T-helper 17 cell (primary cell): Measurements from ENCODE around the gene MACROD2. TPM values are rescaled to one million over a fixed set of nuclear protein-coding genes. Genes with fewer than 3 reads are reported as not detected.

Experiments used
- ATAC-seq: fragments of 150-1000 bp; cut with Tn5 transposase; 2 replicates; pipeline ENCODE4 v1.10.0; 2021; ENCODE audit warnings: mild to moderate bottlenecking, moderate library complexity
- DNase-seq, 3 donors: peaks; one replicate each; pipeline versions ENCODE4 v3.0.0 to v3.0.0-alpha.2; 2020 to 2021
- H3K9me3 ChIP-seq: one replicate; pipeline ENCODE4 v1.7.0; 2013; ENCODE audit warnings: low read length, mild to moderate bottlenecking; ENCODE audit not compliant: control insufficient read depth, poor library complexity, severe bottlenecking
- H3K27ac Mint-ChIP-seq: one replicate; pipeline ENCODE4 v1.8.0; 2022; ENCODE audit warnings: mild to moderate bottlenecking, moderate library complexity, mixed read lengths
- H3K27me3 Mint-ChIP-seq: one replicate; pipeline ENCODE4 v1.8.0; 2022; ENCODE audit warnings: mixed read lengths
- H3K36me3 Mint-ChIP-seq: one replicate; pipeline ENCODE4 v1.8.0; 2022; ENCODE audit warnings: low read depth, mixed read lengths
- H3K4me1 Mint-ChIP-seq: one replicate; pipeline ENCODE4 v1.8.0; 2022; ENCODE audit warnings: mild to moderate bottlenecking, mixed read lengths
- H3K4me3 Mint-ChIP-seq: one replicate; pipeline ENCODE4 v1.8.0; 2022; ENCODE audit warnings: mild to moderate bottlenecking, moderate library complexity, mixed read lengths
- total RNA-seq, 4 donors: library from RNA in 2 of 4; stranded (reverse) in 2 of 4; gene quantifications; one replicate each; pipeline ENCODE4 v1.2.3 and lab custom pipeline; 2022 to 2026

The MACROD2 gene
- total RNA-seq, 2 donors from 2014 or later: 0.85 TPM; not detected in 1

DNA sequence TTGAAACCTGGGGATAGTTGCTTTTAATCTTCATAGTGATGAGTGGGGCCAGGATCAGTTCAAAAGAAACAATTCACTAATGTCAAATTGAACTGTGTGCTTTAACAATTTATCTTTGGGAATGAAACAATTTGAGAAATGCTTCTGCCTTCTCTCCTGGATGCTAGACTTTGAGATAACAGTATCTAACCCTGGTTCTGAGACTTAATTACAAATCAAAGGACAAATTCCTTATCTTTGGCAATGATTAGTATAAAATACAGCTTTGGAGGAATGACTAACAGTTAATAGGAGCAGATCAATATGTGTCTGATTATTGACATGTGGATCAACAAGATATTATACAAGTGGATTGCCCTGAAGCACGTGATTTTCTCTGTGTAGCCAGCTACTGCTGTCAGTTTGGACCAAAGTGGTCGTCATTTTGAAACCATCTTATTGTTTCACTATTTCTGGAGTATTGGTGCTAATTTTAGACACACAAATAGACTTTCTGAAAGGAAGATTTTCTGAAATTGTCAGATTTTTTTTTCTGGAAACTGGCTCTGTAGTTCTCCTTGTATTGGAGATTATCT, 348.3 kb downstream of the MACROD2 start:
- no peak for ATAC-seq
- Mint-ChIP-seq H3K36me3 (no peaks in the 10 kb centered on the region), H3K4me3 (no peak overlapping the region), H3K27me3 (no peaks in the 10 kb centered on the region), H3K4me1 (no peaks in the 10 kb centered on the region), H3K27ac (no peak overlapping the region)
- no peaks in the 10 kb centered on the region for H3K9me3 ChIP-seq
- DNase-seq: no peak

DNA sequence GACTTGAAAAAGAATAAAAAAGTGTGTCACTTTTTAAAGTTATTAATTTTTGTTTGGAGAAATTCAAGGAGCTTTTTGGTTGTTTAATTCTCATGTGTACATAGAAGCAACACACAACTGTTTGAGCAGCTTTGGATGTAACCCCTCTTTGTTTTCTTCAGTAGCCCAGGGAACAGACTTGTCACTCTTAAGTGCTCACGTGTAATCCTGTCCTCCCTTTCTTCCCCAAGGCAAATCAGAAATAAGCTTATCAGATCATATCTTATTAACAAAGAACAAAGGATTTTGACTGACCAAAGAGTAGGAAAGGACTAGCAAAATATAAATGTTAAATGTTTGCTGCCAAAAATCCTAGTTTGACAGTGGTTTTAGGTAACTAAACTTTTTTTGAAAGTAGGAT, 349.4 kb downstream of the MACROD2 start:
- H3K4me1 Mint-ChIP-seq: no peaks in the 10 kb centered on the region
- H3K4me3 Mint-ChIP-seq: no peak overlapping the region
- H3K27me3 Mint-ChIP-seq: no peaks in the 10 kb centered on the region
- no peaks in the 10 kb centered on the region for H3K9me3 ChIP-seq
- no peak for DNase-seq
- H3K36me3 Mint-ChIP-seq: no peaks in the 10 kb centered on the region
- H3K27ac Mint-ChIP-seq: no peak overlapping the region
- no peak for ATAC-seq

DNA sequence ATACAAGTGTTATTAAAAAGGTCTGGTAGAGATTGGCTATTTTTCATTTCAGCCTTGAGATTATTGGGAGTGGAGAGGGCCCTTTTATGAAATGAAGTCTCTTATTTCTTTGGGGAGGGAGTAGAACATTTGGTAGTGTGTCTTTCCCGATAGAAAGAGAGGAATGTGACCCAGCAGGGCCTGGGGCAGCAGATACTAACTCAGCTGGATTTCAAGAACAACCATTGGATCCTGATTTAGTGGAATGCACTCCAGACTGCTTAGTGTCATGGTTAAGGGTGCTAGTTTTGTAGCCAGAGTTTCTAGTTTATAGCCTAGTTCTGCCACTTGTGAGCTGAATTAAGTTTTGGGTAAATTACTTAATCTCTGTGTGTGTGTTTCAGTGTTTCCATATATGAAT, 360.5 kb downstream of the MACROD2 start:
- H3K27ac Mint-ChIP-seq: no peak overlapping the region
- H3K4me1 Mint-ChIP-seq: no peaks in the 10 kb centered on the region
- no peaks in the 10 kb centered on the region for H3K36me3 Mint-ChIP-seq
- no peak for ATAC-seq
- no peaks in the 10 kb centered on the region for H3K27me3 Mint-ChIP-seq
- H3K9me3 ChIP-seq: no peaks in the 10 kb centered on the region
- no peak overlapping the region for H3K4me3 Mint-ChIP-seq
- no peak for DNase-seq

DNA sequence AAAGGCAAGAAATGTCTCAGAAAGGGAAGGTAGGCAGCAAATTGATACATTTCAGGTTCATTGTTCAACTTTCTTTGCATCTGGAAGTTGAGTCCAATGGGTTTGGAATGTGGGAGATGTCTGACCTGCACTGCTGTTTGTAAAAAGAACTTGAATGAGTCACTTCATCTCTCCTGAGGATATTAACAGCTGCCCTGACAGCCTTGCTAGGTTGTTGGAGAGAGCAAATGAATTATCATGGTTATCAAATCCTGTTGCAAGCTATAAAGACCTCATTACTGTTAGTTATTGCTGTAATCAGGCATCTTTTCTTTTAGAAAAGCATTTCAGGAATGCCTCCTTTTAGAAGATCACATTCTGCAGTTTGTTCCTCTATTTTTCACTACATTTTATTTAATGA, 365.1 kb downstream of the MACROD2 start:
- H3K36me3 Mint-ChIP-seq: no peaks in the 10 kb centered on the region
- no peaks in the 10 kb centered on the region for H3K27me3 Mint-ChIP-seq
- H3K4me3 Mint-ChIP-seq: no peak overlapping the region
- ATAC-seq (no peak), DNase-seq (no peak)
- no peaks in the 10 kb centered on the region for H3K9me3 ChIP-seq
- H3K4me1 Mint-ChIP-seq: no peaks in the 10 kb centered on the region
- no peak overlapping the region for H3K27ac Mint-ChIP-seq

DNA sequence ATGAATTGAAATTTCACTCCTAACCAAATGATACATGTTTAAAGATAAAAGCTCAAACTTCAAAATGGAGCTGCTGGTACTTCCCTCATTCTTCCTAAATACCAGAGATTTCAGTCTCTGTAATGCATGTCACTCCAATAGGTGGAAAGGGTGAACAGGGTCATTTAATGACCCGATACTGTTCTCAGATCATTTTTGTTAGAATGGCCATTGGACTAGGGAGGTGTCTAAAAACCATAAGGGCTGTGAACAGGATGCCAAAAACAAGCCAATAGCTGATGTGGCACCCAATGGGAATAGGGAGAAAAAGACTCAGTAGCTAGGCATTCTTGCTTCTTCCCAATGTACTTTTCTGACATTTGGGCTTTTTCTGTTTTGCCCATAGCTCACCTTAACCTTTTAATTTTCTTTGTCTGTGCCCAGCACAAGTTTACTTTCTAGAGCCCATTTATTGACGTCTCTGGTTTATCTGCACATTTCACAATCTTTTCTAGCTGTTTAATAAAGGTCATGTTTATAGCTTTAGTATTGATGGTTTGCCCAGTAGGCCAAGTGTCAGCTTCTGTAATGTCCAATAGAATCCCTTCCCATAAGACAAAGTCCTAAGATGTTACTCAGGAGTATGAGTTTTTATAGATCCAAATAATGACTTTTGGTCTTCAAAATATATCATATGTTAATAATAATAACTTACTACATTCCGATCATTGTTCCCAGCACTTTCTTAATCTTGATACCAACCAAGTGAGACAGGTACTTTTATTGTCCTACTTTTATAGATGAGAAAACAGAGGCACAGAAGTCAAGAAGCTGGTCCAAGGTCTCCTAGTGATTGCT, 366.4 kb downstream of the MACROD2 start:
- no peak for DNase-seq
- Mint-ChIP-seq H3K36me3 (no peaks in the 10 kb centered on the region), H3K4me1 (no peaks in the 10 kb centered on the region), H3K27ac (no peak overlapping the region), H3K27me3 (no peaks in the 10 kb centered on the region), H3K4me3 (no peak overlapping the region)
- no peaks in the 10 kb centered on the region for H3K9me3 ChIP-seq
- ATAC-seq: no peak

DNA sequence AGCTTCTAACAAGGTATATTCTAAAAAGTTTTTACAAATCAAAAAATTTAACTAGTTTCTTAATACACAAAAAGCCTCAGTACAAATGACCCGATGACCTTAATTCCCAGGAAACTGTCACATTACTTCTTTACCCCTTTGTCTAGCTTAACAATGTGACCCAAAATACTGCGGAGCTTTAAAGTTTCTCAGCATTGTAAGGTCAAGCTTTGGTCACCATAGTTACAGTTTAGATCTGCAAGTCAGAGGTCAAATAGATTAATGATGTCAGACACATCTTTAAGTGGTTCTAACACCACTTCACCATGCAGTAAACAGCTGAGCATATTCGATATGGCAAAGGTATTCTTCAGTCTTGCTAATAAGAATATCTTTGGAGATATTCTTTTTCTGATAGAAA, 378.9 kb downstream of the MACROD2 start:
- no peaks in the 10 kb centered on the region for H3K27me3 Mint-ChIP-seq
- no peaks in the 10 kb centered on the region for H3K36me3 Mint-ChIP-seq
- no peaks in the 10 kb centered on the region for H3K9me3 ChIP-seq
- DNase-seq (no peak), ATAC-seq (no peak)
- no peaks in the 10 kb centered on the region for H3K4me1 Mint-ChIP-seq
- H3K27ac Mint-ChIP-seq: no peak overlapping the region
- H3K4me3 Mint-ChIP-seq: no peak overlapping the region

DNA sequence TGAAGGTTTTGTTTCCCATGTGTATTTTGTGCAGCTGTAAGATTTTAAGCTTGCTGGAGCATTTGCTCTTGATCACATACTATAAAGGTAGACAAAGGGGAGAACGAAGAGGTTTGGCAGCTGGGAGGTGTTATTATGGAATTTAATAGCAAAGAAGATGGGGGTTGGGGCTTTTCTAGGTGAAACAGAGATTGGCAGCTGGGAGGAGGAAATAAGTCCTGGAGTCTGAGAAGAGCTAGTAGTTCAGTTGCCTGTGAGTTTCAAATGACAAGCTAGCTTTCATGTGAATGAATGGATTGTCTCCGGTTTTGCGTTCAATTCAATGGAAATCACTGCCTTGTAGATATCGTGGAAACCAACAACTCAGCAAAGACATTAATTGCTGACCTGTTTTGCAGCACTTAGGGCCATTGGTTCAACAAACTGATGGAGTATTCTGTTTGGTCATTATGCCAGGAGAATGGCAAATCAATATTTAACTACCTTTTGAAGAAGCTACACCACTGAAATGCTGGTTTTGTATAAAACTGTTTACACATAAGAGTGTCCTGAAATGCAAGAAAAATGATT, 380.2 kb downstream of the MACROD2 start:
- Mint-ChIP-seq H3K4me1 (no peaks in the 10 kb centered on the region), H3K36me3 (no peaks in the 10 kb centered on the region), H3K4me3 (no peak overlapping the region), H3K27me3 (no peaks in the 10 kb centered on the region), H3K27ac (no peak overlapping the region)
- ATAC-seq (no peak), DNase-seq (no peak)
- no peaks in the 10 kb centered on the region for H3K9me3 ChIP-seq

DNA sequence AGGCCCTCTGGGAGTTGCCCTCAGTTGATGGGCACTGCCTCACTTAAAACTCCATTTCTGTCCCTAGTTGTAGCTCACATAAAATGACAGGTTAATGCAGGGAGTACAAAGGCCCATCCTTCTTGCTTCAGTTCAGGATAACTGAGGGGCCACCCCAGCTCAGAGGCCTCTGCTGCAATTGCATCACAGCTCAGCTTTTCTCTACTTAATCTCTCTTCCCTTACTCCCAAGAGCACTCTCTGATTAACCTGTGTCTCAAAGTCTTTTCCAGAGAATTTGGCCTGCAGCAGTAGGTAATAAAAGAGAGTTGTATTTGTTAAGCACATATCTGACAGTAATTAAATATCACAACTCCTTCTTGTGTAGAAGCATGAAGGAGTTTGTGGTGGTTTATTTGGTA, 383.0 kb downstream of the MACROD2 start:
- DNase-seq (no peak), ATAC-seq (no peak)
- Mint-ChIP-seq H3K4me1 (no peaks in the 10 kb centered on the region), H3K27me3 (no peaks in the 10 kb centered on the region), H3K4me3 (no peak overlapping the region), H3K36me3 (no peaks in the 10 kb centered on the region), H3K27ac (no peak overlapping the region)
- no peaks in the 10 kb centered on the region for H3K9me3 ChIP-seq

DNA sequence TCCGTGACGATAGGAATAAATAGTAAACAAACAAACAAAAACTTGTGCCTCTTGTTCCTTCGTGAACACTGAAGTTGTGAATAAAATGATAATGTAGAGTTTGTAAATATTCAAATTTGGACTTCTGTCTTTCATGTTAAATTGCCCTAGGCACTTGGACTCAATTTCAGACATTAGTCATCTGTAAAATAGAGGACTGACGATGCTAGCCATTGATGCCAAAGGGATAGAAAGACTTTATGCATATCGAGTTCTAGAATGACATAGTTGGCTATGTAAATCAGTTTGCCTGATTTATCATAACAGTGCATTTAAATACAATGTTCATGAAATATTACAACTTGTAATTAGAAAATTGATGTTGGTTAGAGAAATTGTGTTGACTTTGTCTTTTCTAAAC, 388.0 kb downstream of the MACROD2 start:
- H3K9me3 ChIP-seq: no peaks in the 10 kb centered on the region
- H3K27me3 Mint-ChIP-seq: no peaks in the 10 kb centered on the region
- DNase-seq (no peak), ATAC-seq (no peak)
- no peak overlapping the region for H3K4me3 Mint-ChIP-seq
- H3K4me1 Mint-ChIP-seq: no peaks in the 10 kb centered on the region
- H3K36me3 Mint-ChIP-seq: no peaks in the 10 kb centered on the region
- H3K27ac Mint-ChIP-seq: no peak overlapping the region

DNA sequence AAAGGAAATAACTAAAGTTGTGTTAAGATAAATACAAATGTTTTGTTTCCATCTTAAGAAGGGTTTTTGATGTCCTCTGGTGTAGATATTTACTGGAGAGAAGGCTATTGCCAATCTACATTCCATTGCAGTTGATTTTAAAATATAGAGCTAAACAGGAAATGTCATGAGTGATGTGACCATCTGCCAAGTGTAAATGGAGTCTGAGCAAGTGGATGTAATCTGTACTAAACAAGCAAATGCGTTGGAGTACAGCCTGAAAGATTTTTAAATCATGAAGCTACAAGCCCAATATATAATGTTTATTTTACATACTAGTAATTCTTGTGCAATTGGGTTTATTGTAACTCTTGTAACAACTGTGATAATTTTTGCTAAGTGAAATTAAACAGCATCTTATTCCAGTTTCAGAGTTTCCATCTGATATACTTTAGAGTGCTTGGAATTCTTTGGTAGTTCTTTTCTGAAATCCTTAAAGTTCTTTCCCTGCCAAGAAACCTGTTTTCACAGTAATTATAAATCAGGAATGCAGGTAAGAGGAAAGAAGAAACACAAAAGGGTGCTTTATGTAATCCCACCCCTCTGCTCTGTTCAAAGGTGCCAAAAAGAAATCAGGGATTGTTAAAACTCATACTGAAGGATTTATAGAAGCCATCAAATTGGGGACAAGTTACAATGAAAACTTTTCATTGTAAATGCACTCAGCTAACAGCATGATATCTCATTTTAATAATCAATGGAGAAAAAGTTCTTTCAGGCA, 389.3 kb downstream of the MACROD2 start:
- no peak overlapping the region for H3K27ac Mint-ChIP-seq

DNA sequence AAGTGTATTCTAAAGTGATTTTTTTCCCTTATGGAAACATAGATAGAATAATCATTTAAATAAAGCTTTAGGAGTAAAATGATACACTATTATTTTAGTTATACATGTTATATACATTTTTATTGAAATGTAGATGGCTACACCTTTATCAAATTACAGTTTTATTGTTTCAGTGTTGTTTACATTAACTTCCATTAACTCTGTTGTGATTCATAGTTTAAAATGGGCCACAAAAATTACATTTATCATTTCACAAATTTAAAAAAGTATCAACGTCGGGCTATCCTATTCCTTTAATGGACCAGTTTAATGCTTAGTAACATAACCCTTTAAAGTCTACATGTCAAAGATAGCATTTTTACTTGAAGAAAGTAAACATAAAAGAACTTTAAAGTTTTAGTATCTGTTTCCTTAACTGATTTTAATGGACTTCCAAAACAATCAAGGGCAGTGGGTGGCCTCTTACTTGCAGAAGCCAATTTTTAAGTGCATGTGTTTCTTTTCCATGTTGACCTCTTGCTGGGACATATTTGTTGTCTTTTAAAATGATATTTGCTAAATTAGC, 389.9 kb downstream of the MACROD2 start:
- no peaks in the 10 kb centered on the region for H3K27me3 Mint-ChIP-seq
- no peaks in the 10 kb centered on the region for H3K9me3 ChIP-seq
- ATAC-seq: no peak
- H3K4me1 Mint-ChIP-seq: no peaks in the 10 kb centered on the region
- no peak overlapping the region for H3K4me3 Mint-ChIP-seq
- DNase-seq: no peak
- H3K27ac Mint-ChIP-seq: no peak overlapping the region
- no peaks in the 10 kb centered on the region for H3K36me3 Mint-ChIP-seq

More for the DNA sequence above, 389.3 kb downstream of the MACROD2 start:
- Mint-ChIP-seq H3K27me3 (no peaks in the 10 kb centered on the region), H3K4me1 (no peaks in the 10 kb centered on the region), H3K36me3 (no peaks in the 10 kb centered on the region), H3K4me3 (no peak overlapping the region)
- DNase-seq (no peak), ATAC-seq (no peak)
- no peaks in the 10 kb centered on the region for H3K9me3 ChIP-seq

DNA sequence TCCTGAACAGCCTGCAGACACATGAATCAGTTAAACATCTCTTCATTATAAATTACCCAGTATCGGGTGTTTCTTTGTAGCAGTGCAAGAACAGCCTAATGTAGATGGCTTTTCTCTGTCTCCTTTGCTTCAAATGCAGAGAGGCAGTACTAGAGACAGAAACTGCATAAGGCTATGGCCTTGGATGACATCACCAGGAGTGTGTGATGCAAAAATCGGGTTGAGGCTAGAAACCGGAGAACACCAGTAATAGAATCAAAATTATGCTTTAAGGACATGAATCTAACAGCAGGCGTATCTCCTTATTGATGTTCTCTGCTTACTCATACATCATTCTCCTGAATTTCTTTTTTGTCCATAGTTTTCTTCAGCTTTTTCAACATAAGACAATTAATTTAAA, 391.4 kb downstream of the MACROD2 start:
- no peak for ATAC-seq

DNA sequence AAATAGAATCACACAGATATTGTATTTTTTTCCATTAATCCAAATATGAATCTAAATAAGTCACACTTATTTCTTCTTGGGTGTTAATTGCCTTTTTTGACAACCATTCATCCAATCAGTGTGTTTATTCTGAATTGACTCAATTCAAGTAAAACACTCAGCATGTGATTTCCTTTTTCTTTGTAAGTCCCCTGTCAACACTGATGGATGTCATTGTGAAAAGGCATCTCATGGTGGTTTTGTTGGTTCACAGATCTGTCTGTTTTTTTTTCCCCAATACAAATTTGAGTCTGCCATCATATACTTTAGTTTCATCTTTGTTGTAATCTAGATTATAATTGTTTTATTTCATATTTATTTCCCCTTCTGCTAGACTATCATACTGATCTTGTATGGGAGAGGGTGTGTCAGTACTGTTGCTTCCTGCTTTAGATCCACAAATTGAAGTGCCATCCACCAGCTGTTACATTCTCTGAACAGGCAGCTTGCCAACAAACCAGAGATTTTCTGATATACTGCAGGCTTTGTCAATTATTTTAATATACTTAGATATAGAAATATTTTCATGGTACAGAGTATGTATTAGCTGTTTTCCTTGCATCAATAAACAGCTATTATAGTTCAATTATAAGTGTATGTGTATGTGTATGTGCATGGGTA, 406.3 kb downstream of the MACROD2 start:
- no peak for DNase-seq
- H3K9me3 ChIP-seq: no peaks in the 10 kb centered on the region
- no peaks in the 10 kb centered on the region for H3K36me3 Mint-ChIP-seq
- no peak overlapping the region for H3K4me3 Mint-ChIP-seq
- no peaks in the 10 kb centered on the region for H3K4me1 Mint-ChIP-seq
- ATAC-seq: no peak
- H3K27ac Mint-ChIP-seq: no peak overlapping the region
- H3K27me3 Mint-ChIP-seq: no peaks in the 10 kb centered on the region

More for the DNA sequence above, 391.4 kb downstream of the MACROD2 start:
- DNase-seq: no peak
- Mint-ChIP-seq H3K36me3 (no peaks in the 10 kb centered on the region), H3K27ac (no peak overlapping the region), H3K4me3 (no peak overlapping the region), H3K4me1 (no peaks in the 10 kb centered on the region), H3K27me3 (no peaks in the 10 kb centered on the region)
- H3K9me3 ChIP-seq: no peaks in the 10 kb centered on the region
